ENCODE results near the gene PLEKHD1.

Gene PLEKHD1

DNA sequence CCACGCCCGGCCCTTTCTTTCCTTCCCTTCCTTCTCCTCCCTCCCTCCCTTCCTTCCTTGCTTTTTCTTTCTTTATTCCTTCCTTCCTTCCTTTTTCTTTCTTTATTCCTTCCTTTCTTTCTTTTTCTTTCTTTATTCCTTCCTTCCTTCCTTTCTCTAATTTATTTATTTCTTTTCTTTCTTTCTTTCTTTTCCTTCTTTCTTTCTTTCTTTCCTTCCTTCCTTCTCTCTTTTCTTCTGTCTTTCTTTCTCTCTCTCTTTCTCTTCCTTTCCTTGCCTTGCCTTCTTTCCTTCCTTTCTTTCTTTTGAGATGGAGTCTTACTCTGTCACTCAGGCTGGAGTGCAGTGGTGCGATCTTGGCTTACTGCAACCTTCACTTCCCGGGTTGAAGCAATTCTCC, 74.2 kb downstream of the PLEKHD1 start:
- DNase-seq: no peak

DNA sequence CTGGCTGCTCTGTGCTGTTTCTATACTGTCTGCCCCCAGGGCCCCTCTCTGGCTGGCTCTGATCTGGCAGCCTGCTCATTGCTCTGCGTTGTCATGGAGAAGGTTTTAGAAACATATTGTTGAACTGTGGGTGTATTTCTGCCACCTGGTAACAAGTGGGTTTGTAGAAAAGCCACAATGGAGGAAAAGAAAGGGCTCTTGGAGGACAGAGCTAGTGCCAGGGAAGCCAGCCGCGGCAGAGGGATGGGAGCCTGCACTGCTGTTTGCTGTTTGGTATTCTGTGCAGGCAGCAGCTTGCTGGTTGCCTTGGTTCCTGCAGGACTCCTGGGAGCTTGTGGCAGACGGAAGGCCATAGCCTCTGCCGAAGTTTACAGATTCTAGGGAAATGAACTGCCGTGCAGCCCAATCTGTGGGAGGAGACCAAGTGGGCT, 75.1 kb downstream of the PLEKHD1 start:
- DNase-seq: no peak

- no peak for DNase-seq
Measured at GRCh38 chr14:69560826-69561225, 76.3 kb downstream of the PLEKHD1 start.

DNA sequence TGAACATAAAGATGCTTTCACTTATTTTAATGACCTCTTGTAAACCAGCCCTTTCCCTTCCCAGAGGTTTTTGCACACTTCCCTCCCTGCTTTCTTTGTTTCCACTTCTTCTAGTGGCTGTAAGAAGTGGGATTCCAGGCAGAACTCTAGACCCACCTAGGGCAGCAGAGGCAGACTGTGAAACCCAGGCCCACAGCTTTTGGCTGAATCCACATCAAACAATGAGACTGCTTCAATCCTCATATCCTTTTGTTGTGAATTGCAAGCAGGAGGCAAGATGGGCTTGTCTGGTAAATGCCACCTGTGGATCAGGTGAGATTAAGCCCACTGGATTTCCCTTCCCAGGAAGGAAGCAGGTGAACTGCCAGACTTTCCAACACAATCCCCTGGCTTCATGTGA, 77.4 kb downstream of the PLEKHD1 start:
- DNase-seq: no peak

- DNase-seq: no peak
Measured at GRCh38 chr14:69567563-69567962, 83.0 kb downstream of the PLEKHD1 start.

- DNase-seq: no peak
Measured at GRCh38 chr14:69569859-69570258, 85.3 kb downstream of the PLEKHD1 start.

GRCh38 chr14:69570836-69571330, 86.4 kb downstream of the PLEKHD1 start:
- DNase-seq: no peak

- DNase-seq: no peak
Measured at GRCh38 chr14:69571449-69572029, 87.0 kb downstream of the PLEKHD1 start.

DNA sequence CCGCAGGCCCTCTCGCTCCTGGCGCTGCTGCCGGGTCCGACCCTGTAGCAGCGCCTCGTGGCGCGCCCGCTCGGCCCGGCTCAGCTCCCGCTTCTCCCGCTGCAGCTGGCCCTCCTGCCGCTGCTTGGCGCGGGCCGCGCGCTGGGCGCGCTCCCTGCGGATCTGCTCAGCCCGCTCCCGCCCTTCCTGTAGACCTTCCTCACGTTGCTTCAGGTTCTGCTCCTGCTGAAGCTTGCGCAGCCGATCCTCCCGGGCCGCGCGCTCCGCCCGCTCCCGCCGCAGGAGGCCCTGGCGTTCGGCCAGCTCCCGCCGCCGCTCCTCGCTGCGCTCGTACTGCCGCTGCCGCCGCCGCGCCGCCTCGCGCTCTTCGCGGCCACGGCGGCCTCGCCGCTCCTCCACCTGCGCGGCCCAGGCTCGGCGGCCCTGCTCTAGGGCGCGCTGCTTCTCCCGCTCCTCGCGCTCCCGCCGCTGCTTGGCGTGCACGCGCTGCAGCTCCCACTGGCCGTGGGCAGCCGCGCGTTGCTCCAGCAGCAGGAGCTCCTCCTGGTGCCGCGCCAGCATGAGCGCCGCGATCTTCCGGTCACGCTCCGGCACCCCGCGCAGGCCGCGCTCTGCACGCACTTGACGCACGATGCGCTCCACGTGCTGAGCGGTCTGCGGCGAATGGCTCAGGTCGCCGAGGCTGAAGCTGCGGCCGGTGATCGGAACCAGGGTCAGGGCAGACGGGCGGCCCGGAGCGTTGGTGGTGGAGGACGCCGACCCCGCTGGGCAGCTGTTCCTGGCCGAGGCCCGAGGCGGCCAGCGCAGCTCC, 87.7 kb downstream of the PLEKHD1 start:
- no peak for DNase-seq

DNA sequence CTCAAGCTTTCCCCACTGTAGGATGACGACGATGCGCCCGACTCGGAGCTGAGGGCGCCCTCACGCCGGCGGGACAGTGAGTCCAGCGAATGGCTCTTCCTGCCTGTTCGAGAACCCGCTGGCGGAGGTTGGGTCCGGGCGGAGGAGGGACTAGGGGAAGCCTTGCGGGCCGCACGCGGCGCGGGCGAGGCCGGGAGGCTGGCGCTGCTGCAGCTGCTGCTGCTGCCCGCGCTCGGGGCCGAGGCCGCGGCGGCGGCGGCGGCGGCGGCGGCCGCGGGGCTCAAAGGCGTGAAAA, 88.3 kb downstream of the PLEKHD1 start:
- no peak for DNase-seq

GRCh38 chr14:69573205-69573830, 88.8 kb downstream of the PLEKHD1 start:
- no peak for DNase-seq

DNA sequence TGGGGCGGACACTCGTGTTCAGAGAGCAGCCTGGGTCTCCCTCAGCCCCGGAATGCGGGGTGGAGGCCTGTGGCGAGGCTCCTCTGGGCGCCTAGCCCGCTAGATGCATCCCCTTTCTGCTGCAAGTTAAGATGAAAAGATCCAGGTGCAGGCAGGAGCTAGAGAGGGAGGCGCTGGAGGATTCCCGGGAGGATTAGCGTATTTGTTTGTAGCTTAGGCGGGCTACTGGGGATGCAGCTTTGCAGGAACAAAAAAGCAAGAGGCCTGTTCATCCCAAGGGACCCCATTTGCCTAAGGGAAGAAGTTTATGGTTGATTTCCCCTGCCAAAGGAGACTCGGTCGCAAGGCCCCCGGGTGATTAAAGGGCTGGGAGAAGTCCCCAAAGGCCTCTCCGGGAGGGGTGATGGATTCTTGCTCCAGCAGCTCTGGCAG, 89.3 kb downstream of the PLEKHD1 start:
- no peak for DNase-seq

GRCh38 chr14:69574263-69574953, 89.9 kb downstream of the PLEKHD1 start, which contains the start of gene CCDC177:
Gene CCDC177 (minus strand): TSS chr14:69574871. CDS start chr14:69573622, 1,249 bp downstream.
- DNase-seq: peak; percentile 68 to 70

DNA sequence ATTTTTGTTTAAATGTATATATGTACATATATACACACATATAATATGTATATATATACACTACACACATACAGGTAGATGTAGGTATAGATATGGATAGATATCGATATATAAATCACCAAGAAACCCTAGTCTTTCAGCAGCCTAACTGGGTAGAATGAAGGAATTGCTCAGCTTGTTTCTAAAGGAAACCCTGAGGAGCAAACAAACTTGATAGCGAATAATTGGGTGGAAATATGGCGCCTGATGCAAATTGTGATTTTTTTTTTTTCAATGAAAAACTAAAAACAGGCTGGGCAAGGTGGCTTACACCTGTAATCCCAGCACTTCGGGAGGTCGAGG, 90.4 kb downstream of the PLEKHD1 start:
- DNase-seq: no peak

DNA sequence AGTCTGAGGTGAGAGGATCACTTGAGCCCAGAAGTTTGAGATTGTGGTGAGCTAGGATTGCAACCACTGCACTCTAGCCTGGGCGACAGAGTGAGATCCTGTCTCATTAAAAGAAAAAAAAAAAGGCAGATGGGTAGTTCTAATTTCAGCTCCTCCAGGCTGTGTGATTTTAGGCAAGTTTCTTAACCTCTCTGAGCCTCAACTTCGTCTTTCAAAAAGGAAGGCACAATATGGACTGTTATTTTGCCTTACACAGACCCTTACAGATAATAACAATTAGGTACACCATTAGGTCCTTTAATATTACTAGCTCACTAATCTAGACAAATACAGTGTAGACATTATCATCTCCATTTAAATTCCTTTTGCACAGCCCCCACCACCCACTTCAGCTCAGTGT, 94.9 kb downstream of the PLEKHD1 start:
- DNase-seq: no peak

DNA sequence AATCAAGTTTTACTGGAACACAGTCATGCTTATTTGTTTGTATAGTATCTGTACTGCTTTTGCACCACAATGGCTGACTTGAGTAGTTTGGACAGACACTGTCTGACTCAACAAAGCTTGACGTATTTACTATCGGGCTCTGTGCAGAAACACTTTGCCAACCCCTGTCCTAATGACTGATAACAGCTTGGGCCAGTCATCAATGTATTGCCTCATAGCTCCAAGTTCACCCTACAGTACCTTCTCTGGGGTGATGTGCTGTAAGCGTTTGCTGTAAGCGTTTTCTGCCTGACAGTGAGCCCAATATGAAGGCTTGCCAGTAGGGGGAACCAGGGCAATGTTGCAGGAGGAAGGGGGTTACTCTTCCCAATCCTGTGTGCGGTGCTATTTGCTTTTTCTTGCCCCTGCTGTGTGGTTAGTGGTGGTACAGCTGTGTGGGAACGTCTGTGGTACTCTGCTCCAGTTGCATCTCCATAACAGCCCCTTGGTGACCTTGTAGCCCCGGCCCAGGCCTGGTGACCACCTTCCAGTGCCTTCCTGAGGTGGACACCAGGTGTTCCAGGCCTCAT, 95.6 kb downstream of the PLEKHD1 start:
- DNase-seq: no peak

Measured in CD4-positive, alpha-beta T cell treated with Interleukin-1 beta for 1 hour (primary cell).